ENCODE measurements around the gene STX1A.
"Not testable (repeated sequence)": the region's sequence is repeated elsewhere in the genome, so short reads cannot be mapped to it uniquely, and the experiment has no call there.

DNA sequence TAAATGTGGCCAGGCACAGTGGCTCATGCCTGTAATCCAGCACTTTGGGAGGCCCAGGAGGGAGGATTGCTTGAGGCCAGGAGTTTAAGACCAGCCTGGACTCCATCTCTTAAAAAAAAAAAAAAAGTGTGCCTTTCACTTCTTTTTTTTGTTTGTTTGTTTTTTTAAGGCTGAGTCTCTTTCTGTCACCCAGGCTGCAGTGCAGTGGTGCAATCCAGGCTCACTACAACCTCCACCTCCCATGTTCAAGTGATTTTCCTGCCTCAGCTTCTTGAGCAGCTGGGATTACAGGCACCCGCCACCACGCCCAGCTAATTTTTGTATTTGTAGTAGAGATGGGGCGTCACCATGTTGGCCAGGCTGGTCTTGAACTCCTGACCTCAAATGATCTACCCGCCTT, 2.7 kb upstream of the STX1A start:
- TF ChIP-seq, protein P1, sequence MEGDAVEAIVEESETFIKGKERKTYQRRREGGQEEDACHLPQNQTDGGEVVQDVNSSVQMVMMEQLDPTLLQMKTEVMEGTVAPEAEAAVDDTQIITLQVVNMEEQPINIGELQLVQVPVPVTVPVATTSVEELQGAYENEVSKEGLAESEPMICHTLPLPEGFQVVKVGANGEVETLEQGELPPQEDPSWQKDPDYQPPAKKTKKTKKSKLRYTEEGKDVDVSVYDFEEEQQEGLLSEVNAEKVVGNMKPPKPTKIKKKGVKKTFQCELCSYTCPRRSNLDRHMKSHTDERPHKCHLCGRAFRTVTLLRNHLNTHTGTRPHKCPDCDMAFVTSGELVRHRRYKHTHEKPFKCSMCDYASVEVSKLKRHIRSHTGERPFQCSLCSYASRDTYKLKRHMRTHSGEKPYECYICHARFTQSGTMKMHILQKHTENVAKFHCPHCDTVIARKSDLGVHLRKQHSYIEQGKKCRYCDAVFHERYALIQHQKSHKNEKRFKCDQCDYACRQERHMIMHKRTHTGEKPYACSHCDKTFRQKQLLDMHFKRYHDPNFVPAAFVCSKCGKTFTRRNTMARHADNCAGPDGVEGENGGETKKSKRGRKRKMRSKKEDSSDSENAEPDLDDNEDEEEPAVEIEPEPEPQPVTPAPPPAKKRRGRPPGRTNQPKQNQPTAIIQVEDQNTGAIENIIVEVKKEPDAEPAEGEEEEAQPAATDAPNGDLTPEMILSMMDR (IDR thresholded peaks at IDR 0.05) = not testable (repeated sequence)
- not testable (repeated sequence) for TF ChIP-seq POLR2A (IDR thresholded peaks at IDR 0.05)
